ENCODE data around the gene SLC7A5.
"Not testable (repeated sequence)": the region's sequence is repeated elsewhere in the genome, so short reads cannot be mapped to it uniquely, and the experiment has no call there.

DNA sequence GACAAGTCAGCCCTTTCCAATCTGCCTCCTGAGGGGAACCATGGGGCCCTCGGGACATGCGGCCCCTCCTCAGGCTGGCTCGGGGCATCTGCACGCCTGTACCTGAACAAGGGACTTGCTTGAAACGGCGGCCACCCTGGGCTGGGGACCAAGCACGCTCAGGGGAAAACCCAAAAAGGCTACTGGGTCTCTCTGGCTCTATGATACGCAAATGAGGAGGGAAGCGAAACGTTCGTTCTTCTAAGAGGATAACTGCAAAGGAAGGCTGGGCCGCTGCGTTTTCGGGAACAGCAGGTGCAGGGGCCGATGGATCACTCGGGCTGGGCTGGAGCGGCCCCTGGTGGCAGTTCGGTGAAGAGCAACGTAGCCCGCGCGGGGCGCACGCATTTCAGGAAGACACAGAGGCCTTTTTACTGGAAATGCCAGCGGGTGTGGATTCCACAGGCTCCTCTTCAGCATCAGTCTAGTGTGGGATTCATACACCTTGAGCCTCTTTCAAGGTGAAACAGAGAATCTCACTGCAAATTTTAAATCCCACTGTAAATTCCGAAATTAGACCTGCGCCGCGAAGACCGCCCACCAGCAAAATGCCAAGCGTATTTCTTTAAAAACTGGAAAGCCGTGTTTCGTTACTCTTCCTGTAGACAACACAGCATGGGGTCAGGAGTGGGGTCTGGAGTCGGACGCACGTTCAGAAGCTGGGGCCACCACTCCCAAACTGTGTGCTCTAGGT is 40.1 kb upstream of the SLC7A5 start:
- TF ChIP-seq EP300 (conservative IDR thresholded peaks at IDR 0.05; ENCODE audit: poor library complexity, severe bottlenecking); POLR2AphosphoS5 (IDR thresholded peaks at IDR 0.05): not testable (repeated sequence)

All from neural cell (in vitro differentiated cells).